ENCODE results near the gene BRMS1.

The BRMS1 gene

DNA sequence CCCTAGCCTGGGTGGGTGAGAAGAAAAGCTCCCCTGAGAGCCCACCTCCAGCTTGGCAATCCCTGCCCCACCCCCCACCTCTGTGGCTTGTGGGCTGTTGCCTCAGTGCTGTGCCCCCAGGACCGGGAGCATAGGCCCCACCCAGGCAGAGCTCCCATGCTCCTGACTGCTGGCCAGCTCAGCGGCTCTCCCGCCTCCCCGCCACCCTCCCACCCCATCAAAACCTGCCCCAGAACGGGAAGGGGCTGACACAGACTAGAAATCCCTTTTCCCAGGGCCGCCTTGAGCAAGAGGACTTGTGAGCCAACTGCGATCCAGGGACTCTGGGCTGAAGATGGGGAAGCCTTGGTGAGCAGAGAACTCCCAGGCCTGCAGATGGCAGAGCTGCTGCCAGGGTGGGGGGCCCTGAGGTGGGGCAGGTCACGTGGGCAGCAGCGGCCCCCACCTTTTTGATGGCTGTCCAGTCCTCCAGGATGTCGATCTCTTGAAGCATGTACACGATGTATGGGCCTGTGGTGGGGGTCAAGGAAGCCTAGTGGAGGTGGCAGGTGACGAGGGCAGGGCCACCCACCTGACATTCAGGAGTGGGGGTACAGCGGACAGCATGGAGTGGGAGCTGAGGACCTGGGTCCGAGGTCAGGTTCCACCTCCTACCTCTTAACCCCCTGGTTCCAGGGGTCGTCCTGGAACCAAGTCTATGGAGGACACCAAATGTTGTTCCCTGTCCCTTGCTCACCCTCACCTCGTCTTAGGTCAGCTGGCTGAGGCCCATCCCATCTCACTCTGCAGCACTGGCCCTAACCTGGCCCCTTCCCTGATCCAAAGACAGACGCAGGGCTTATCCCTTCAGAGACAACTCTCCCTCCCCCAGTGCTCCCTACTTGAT, 6.4 kb downstream of the BRMS1 start:
- DNase-seq (ENCODE audit: low read depth), result no peak
- H3K4me3 ChIP-seq (ENCODE audit: low read depth, low read length), result no peak overlapping the region
- in situ Hi-C loops (cut with HindIII; ENCODE audit: low sequenced_read_pairs), result loop anchor here (10.0 kb wide), 1 partner anchor 64 kb away; the partner anchor contains the start of gene CNIH2
- TF ChIP-seq, protein P1, sequence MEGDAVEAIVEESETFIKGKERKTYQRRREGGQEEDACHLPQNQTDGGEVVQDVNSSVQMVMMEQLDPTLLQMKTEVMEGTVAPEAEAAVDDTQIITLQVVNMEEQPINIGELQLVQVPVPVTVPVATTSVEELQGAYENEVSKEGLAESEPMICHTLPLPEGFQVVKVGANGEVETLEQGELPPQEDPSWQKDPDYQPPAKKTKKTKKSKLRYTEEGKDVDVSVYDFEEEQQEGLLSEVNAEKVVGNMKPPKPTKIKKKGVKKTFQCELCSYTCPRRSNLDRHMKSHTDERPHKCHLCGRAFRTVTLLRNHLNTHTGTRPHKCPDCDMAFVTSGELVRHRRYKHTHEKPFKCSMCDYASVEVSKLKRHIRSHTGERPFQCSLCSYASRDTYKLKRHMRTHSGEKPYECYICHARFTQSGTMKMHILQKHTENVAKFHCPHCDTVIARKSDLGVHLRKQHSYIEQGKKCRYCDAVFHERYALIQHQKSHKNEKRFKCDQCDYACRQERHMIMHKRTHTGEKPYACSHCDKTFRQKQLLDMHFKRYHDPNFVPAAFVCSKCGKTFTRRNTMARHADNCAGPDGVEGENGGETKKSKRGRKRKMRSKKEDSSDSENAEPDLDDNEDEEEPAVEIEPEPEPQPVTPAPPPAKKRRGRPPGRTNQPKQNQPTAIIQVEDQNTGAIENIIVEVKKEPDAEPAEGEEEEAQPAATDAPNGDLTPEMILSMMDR (IDR thresholded peaks at IDR 0.05; ENCODE audit: low read depth, low read length, missing control alignments), result no peak

DNA sequence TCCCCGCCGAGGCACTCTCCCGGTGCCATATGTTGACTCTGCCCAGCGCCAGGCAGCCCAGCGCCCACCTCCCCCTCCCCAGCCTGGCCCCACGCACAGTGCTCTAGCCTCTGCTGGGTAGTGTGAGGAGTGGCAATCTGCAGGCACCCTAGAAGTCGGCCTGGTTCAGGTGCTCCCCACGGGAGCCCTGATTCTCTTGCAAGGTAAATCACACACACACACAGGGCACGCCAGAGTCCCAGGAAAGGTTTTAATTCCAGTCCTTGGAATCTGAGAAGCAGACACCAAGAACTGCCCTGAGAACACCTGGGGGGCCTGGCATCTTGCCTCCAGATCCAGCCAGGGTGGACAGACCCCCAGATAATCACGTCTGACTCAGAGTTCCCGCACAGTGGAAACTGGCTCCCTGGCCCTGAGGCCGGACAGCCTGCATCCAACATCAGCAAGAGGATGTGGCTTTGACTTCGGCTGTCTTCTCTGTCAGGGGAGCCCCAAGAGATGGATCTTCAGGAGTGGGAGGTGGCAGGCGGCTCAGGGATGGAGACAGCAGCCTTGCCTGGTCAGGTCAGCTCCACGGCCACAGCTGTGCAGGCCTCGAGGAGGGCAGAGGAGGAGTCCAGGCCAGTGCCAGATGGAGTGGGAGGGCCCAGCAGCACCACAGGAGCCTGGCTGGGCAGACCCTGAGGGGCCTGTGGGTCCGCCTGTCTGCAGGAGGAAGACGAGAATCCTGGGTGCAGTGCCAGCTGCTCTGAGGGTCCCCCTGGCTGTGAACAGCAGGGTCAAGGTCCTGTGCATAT, 7.6 kb downstream of the BRMS1 start:
- peak overlapping the region; percentile 2 for H3K4me3 ChIP-seq (ENCODE audit: low read depth, low read length)
- DNase-seq (ENCODE audit: low read depth), result no peak

GRCh38 chr11:66336234-66337102, 8.4 kb downstream of the BRMS1 start, which contains the start of gene RIN1:
Gene RIN1 (minus strand): TSS chr11:66336434. CDS start chr11:66336402, 32 bp downstream.
- in situ Hi-C loops (cut with HindIII; ENCODE audit: low sequenced_read_pairs), result loop anchor here (10.0 kb wide), 1 partner anchor 62 kb away; the partner anchor contains the start of gene CNIH2
- peak within 1 kb of the TSS; percentile 77 for H3K4me3 ChIP-seq (ENCODE audit: low read depth, low read length)
- TF ChIP-seq, protein P1 (IDR thresholded peaks at IDR 0.05; ENCODE audit: low read depth, low read length, missing control alignments), result peak; percentile 29
- DNase-seq (ENCODE audit: low read depth), result peak; percentile 94

More for the DNA sequence above, 7.6 kb downstream of the BRMS1 start:
- TF ChIP-seq, protein P1 (IDR thresholded peaks at IDR 0.05; ENCODE audit: low read depth, low read length, missing control alignments), result peak; percentile 14
- in situ Hi-C loops (cut with HindIII; ENCODE audit: low sequenced_read_pairs), result loop anchor here (10.0 kb wide), 1 partner anchor 62 kb away; the partner anchor contains the start of gene CNIH2

DNA sequence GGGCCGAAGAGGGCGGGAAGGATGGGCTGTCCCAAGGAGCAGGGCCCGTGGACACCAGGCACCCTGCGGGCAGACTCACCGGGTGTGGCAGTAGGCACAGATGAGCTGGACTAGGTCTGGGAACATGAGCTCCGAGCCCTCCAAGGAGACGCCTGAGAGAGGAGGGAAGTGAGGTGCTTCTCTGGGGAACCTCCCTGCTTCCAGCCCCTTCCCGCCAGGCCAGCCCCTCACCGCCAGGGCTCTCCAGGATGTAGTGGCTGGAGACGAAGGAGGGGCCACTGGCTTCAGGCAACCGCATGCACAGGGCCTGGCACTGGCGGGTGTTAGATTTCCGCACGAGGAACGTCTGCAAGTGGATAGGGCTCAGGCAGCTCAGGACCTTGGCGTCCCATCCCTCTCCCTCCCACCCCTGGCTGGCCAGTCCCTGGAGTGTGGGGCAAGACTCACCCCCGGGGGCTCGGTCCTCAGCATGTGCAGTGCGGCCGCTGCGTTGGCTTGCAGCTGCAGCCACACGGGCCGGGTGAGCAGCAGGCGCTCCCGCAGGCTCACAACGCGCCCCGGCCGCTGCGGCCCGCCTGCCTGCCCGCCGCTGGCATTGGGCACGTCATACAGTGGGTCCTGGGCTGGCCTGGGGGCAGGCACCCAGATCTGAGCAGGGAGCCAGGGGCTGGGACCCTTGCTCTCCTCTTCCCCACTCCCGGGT, 9.2 kb downstream of the BRMS1 start:
- in situ Hi-C loops (cut with HindIII; ENCODE audit: low sequenced_read_pairs), result loop anchor here (10.0 kb wide), 1 partner anchor 61 kb away; the partner anchor contains the start of gene CNIH2
- DNase-seq (ENCODE audit: low read depth), result no peak

DNA sequence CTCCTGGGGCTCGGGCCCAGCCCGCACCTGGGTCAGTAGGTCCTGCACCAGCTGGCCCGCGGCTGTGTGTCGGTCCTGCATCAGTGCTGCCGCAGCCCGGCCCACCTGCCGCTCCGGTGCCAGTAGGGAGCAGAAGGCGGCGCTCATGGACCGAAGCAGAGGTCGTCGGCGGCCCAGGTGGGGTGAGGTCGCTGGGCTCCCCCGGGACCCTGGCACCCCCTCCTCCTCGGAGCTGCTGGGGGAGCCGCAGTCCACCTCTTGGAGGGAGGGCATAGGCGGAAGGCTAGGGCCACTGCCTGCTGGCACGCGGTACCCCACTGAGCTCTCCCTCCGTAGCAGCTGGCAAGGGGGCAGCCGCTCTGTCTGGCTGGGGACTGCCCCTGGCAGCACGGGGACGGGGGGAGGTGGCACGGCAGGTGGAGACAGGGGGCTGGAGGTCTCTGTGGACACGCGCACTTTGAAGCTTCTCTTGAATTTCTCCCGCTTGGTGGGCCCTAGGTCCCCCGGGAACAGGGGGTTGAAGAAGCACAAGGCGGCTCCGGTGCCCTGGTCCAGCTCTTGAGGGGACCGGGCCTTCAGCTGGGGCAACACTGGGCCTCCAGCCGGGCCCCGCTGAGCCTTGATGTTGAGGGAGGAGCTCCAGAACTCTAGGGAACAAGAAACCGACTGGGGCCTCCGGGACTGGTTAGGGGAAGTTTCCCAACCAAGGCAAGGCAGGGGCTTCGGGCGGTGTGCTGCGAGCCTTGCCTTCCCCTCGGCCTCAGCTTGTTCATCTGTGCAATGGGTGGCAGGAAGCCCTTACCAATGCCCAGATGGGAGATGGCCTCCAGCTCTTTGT, 10.1 kb downstream of the BRMS1 start:
- in situ Hi-C loops (cut with HindIII; ENCODE audit: low sequenced_read_pairs), result loop anchor here (10.0 kb wide), 1 partner anchor 60 kb away; the partner anchor contains the start of gene CNIH2
- peak overlapping the region; percentile 77 for H3K4me3 ChIP-seq (ENCODE audit: low read depth, low read length)
- no peak for DNase-seq (ENCODE audit: low read depth)
- TF ChIP-seq, protein P1 (IDR thresholded peaks at IDR 0.05; ENCODE audit: low read depth, low read length, missing control alignments), result no peak

More for the DNA sequence above, 9.2 kb downstream of the BRMS1 start:
- TF ChIP-seq, protein P1 (IDR thresholded peaks at IDR 0.05; ENCODE audit: low read depth, low read length, missing control alignments), result no peak
- peak overlapping the region; percentile 77 for H3K4me3 ChIP-seq (ENCODE audit: low read depth, low read length)
